HepG2 (cell line): ENCODE data around the gene GADD45A. TPM values are rescaled to one million over a fixed set of nuclear protein-coding genes. Genes with fewer than 3 reads are reported as not detected.

Experiments used
- ATAC-seq: fragments of 200-7000 bp; cut with Tn5 transposase; 3 replicates; pipeline ENCODE4 v1.9.1; 2020; ENCODE audit warnings: mild to moderate bottlenecking, moderate library complexity
- BruUV-seq: library from RNA; stranded (reverse); fragments of 400-500 nt; replicated peaks from 2 replicates; lab custom pipeline; 2021; lab: Mats Ljungman, UMichigan
- CTCF ChIA-PET: fragments of 300-600 bp; formaldehyde crosslinking; extraction: SDS; loops from one replicate; lab custom pipeline; 2021; ENCODE audit warnings: low total read pairs, inconsistent platforms, low intra/inter-chr PET ratio; lab: Yijun Ruan, JAX
- POLR2A ChIA-PET: fragments of 350-600 bp; sonication (Branson Sonifier 250); formaldehyde crosslinking; loops from one replicate; lab custom pipeline; 2020; ENCODE audit warnings: antibody characterized with exemption, inconsistent platforms; lab: Yijun Ruan, JAX
- DNase-seq: peaks from one replicate; pipeline ENCODE4 v3.0.0-alpha.2; 2015; ENCODE audit warnings: low spot score
- FAIRE-seq: peaks from 3 replicates; lab custom pipeline; 2011; peaks lifted over from hg19 to GRCh38; lab: Jason Lieb, UNC
- H2AFZ ChIP-seq: one replicate; pipeline ENCODE4 v1.6.1; 2011; ENCODE audit warnings: low read length, inconsistent platforms
- H3K27ac ChIP-seq: fragments of 300-600 bp; 3 replicates; pipeline ENCODE4 v1.8.0; 2011; ENCODE audit warnings: mixed run types, mild to moderate bottlenecking, mixed read lengths, low read length, inconsistent platforms; ENCODE audit not compliant: insufficient read depth; ENCODE audit errors: extremely low read length
- H3K27me3 ChIP-seq, 2 experiments: fragments of 200-600 bp in 1 of 2; 2 replicates in 1 of 2; 3 replicates in 1 of 2; pipeline versions ENCODE4 v1.6.0 to v1.8.0; 2011; ENCODE audit warnings: low read length in 2 of 2, mild to moderate bottlenecking in 2 of 2, moderate library complexity in 2 of 2, inconsistent platforms in 1 of 2; ENCODE audit not compliant: insufficient read depth in 2 of 2, control insufficient read depth in 1 of 2
- H3K36me3 ChIP-seq, 2 experiments: fragments of 200-600 bp in 1 of 2; replicated peaks in 1 of 2; 2 replicates in 1 of 2; 3 replicates in 1 of 2; pipeline versions ENCODE4 v1.5.1 to v1.8.0; 2011; ENCODE audit warnings: low read length in 2 of 2, inconsistent platforms in 1 of 2; ENCODE audit not compliant: insufficient read depth in 2 of 2, control insufficient read depth in 1 of 2
- H3K4me1 ChIP-seq: 2 replicates; pipeline ENCODE4 v1.5.1; 2012; ENCODE audit warnings: low read length, inconsistent platforms; ENCODE audit not compliant: insufficient read depth
- H3K4me2 ChIP-seq: 2 replicates; pipeline ENCODE4 v1.6.0; 2011; ENCODE audit warnings: low read depth, low read length, inconsistent platforms
- H3K4me3 ChIP-seq, 3 experiments: fragments of 200-600 bp in 1 of 3; sonication (generic), shearing (Covaris generic) in 1 of 3; replicated peaks in 1 of 3; 2 replicates each; pipeline ENCODE4 v1.5.1; 2011 to 2016; ENCODE audit warnings: low read length in 3 of 3, inconsistent platforms in 2 of 3, low read depth in 2 of 3, mild to moderate bottlenecking in 2 of 3, control low read depth in 1 of 3, mixed read lengths in 1 of 3; ENCODE audit not compliant: insufficient read depth in 1 of 3
- H3K79me2 ChIP-seq: one replicate; pipeline ENCODE4 v1.6.1; 2011; ENCODE audit warnings: low read length, inconsistent platforms; ENCODE audit not compliant: insufficient read depth
- H3K9ac ChIP-seq: 2 replicates; pipeline ENCODE4 v1.6.0; 2011; ENCODE audit warnings: mild to moderate bottlenecking, low read depth, low read length, inconsistent platforms; ENCODE audit not compliant: insufficient read depth
- H3K9me3 ChIP-seq: 2 replicates; pipeline ENCODE4 v1.5.1; 2012; ENCODE audit warnings: mild to moderate bottlenecking, low read length
- H4K20me1 ChIP-seq: 2 replicates; pipeline ENCODE4 v1.6.0; 2011; ENCODE audit warnings: inconsistent platforms, mild to moderate bottlenecking, low read length, moderate library complexity; ENCODE audit not compliant: insufficient read depth
- CHD2 ChIP-seq: IDR thresholded peaks from 2 replicates; pipeline ENCODE4 v1.6.1; 2011; ENCODE audit warnings: low read depth, low read length, improper control_type of control experiment
- ELF4 ChIP-seq: sonication (generic); formaldehyde crosslinking; IDR thresholded peaks from 2 replicates; pipeline ENCODE4 v1.5.0; 2020; ENCODE audit warnings: missing genetic modification reagents, mild to moderate bottlenecking, moderate library complexity, borderline replicate concordance
- KDM5A ChIP-seq: fragments of 200-600 bp; sonication (generic); IDR thresholded peaks from 2 replicates; pipeline ENCODE4 v1.7.0; 2018; ENCODE audit warnings: antibody characterized with exemption, mild to moderate bottlenecking, low read length, borderline replicate concordance
- NCOR1 ChIP-seq: fragments of 200-600 bp; sonication (generic); IDR thresholded peaks from 2 replicates; pipeline ENCODE4 v1.7.0; 2017; ENCODE audit warnings: antibody characterized with exemption, low read length, borderline replicate concordance
- POLR2G ChIP-seq: fragments of 200-400 bp; formaldehyde crosslinking; IDR thresholded peaks from 2 replicates; pipeline ENCODE4 v1.6.1; 2018; ENCODE audit warnings: mild to moderate bottlenecking, low read depth, low read length, moderate library complexity
- ZMYM2 ChIP-seq: sonication (generic); formaldehyde crosslinking; IDR thresholded peaks from 2 replicates; pipeline ENCODE4 v1.8.0; 2022; ENCODE audit warnings: mild to moderate bottlenecking, missing genetic modification reagents
- ZNF891 ChIP-seq: sonication (generic); formaldehyde crosslinking; IDR thresholded peaks from 2 replicates; pipeline ENCODE4 v1.5.0; 2020; ENCODE audit warnings: mild to moderate bottlenecking, missing genetic modification reagents
- whole genome bisulfite sequencing: methylation state at CpG from one replicate; pipeline ENCODE4 v1.1.6; 2017; ENCODE audit warnings: low lambda C conversion rate; 5-methylcytosine and 5-hydroxymethylcytosine counted together
- in situ Hi-C: cut with HindIII; loops from 2 replicates; pipeline ENCODE4 v1.10.0; 2017; ENCODE audit warnings: low pct_unique_long_range_greater_than_20kb; ENCODE audit not compliant: extremely low pct_ligation_motif_present
- intact Hi-C: fragments of 100-400 bp; cut with micrococcal nuclease; formaldehyde crosslinking; loops from one replicate; pipeline ENCODE4 v1.10.0; 2022; ENCODE audit not compliant: unreplicated experiment
- polyA plus RNA-seq, 8 experiments: library from polyadenylated mRNA; depleted of rRNA in 3 of 8; stranded (reverse) in 7 of 8; unstranded in 1 of 8; fragments of >200 nt; fragmentation: Illumina TruSeq in 4 of 8; extraction: Trizol in 4 of 8; gene quantifications; 2 replicates each; pipeline versions ENCODE4 v1.2.1 to v1.2.3, GENCODE V29; 2011 to 2016; ENCODE audit warnings: low read depth in 4 of 8, missing spikeins in 1 of 8, mixed read lengths in 1 of 8; ENCODE audit not compliant: insufficient read depth in 1 of 8
- total RNA-seq, 5 experiments: library from RNA; depleted of rRNA; stranded (reverse); fragments of >200 nt; fragmentation: Illumina TruSeq; extraction: Trizol; gene quantifications; 2 replicates each; pipeline ENCODE4 v1.2.3, GENCODE V29; 2016; ENCODE audit warnings: low read depth in 1 of 5
- TF ChIP-seq, protein P1 (sequence below): sonication (generic); formaldehyde crosslinking; IDR thresholded peaks from 2 replicates; pipeline ENCODE4 v1.4.0; 2020; ENCODE audit warnings: missing genetic modification reagents, mild to moderate bottlenecking, borderline replicate concordance

GADD45A gene
- total and polyA plus RNA-seq, 2 of the 13 experiments (the other 11 are each of a cell fraction or from before 2014, with no cell fraction given) = 33.2 to 46.2 TPM

- Histone ChIP-seq H3K9me3 (no peaks in the 10 kb centered on the region), H3K4me1 (peaks cover 29% of the 10 kb centered on the region), H3K27ac (no peak overlapping the region), H3K4me2 (no peak overlapping the region), H3K36me3 (no peaks in the 10 kb centered on the region), H3K9ac (no peak overlapping the region), H3K79me2 (no peaks in the 10 kb centered on the region), H3K27me3 (peaks cover 1 to 5% of the 10 kb centered on the region in 2 experiments; a peak in 2 of 5 replicates), H4K20me1 (no peaks in the 10 kb centered on the region), H2AFZ (no peak overlapping the region), H3K4me3 (no peak overlapping the region)
- intact Hi-C loops = no loop called here
- no TSS peak for BruUV-seq
- no peak for FAIRE-seq
- 56% methylated on average over 6 of the region's 6 CpGs for WGBS
- ChIA-PET POLR2A (no interaction called here), CTCF (no interaction called here)
- TF ChIP-seq CHD2 (no peak), POLR2G (no peak), ZMYM2 (CRISPR knock-in tag) (no peak), KDM5A (no peak), ZNF891 (CRISPR knock-in tag) (no peak), NCOR1 (no peak), ELF4 (no peak)
- TF ChIP-seq, protein P1, sequence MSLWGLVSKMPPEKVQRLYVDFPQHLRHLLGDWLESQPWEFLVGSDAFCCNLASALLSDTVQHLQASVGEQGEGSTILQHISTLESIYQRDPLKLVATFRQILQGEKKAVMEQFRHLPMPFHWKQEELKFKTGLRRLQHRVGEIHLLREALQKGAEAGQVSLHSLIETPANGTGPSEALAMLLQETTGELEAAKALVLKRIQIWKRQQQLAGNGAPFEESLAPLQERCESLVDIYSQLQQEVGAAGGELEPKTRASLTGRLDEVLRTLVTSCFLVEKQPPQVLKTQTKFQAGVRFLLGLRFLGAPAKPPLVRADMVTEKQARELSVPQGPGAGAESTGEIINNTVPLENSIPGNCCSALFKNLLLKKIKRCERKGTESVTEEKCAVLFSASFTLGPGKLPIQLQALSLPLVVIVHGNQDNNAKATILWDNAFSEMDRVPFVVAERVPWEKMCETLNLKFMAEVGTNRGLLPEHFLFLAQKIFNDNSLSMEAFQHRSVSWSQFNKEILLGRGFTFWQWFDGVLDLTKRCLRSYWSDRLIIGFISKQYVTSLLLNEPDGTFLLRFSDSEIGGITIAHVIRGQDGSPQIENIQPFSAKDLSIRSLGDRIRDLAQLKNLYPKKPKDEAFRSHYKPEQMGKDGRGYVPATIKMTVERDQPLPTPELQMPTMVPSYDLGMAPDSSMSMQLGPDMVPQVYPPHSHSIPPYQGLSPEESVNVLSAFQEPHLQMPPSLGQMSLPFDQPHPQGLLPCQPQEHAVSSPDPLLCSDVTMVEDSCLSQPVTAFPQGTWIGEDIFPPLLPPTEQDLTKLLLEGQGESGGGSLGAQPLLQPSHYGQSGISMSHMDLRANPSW (CRISPR knock-in tag) = no peak
- no peak for ATAC-seq
- in situ Hi-C loops = no loop called here
- DNase-seq = no peak
Measured at GRCh38 chr1:67732750-67733151, 47.8 kb downstream of the GADD45A start.
